ENCODE results near the gene LAPTM5. TPM values are rescaled to one million over a fixed set of nuclear protein-coding genes. Genes with fewer than 3 reads are reported as not detected.

Gene LAPTM5
- total RNA-seq, 1 experiment from 2014 or later: not detected

GRCh38 chr1:30749691-30750583, 7.6 kb downstream of the LAPTM5 start:
- peaks cover 9% of the 10 kb centered on the region for H3K4me1 ChIP-seq (replicated peaks)
- no peak overlapping the region for H3K4me3 ChIP-seq
- H3K9me3 ChIP-seq (replicated peaks): no peaks in the 10 kb centered on the region
- no peak for DNase-seq (ENCODE audit: low read depth in 1 of 2, low spot score in 2 of 2)
- H3K27ac ChIP-seq: no peak overlapping the region
- H3K27me3 ChIP-seq (replicated peaks): no peaks in the 10 kb centered on the region
- H3K36me3 ChIP-seq: no peaks in the 10 kb centered on the region

- no peak overlapping the region for H3K4me3 ChIP-seq
- H3K27me3 ChIP-seq (replicated peaks): no peaks in the 10 kb centered on the region
Observed at GRCh38 chr1:30748699-30749401, 8.7 kb downstream of the LAPTM5 start.

GRCh38 chr1:30748098-30748698, 9.4 kb downstream of the LAPTM5 start:
- H3K27me3 ChIP-seq (replicated peaks): no peaks in the 10 kb centered on the region
- H3K27ac ChIP-seq: no peak overlapping the region
- H3K36me3 ChIP-seq: no peaks in the 10 kb centered on the region
- no peak overlapping the region for H3K4me3 ChIP-seq
- peaks cover 9% of the 10 kb centered on the region for H3K4me1 ChIP-seq (replicated peaks)
- DNase-seq (ENCODE audit: low read depth in 1 of 2, low spot score in 2 of 2): no peak
- H3K9me3 ChIP-seq (replicated peaks): no peaks in the 10 kb centered on the region

More at GRCh38 chr1:30748699-30749401, 8.7 kb downstream of the LAPTM5 start:
- Histone ChIP-seq H3K4me1 (replicated peaks) (peaks cover 9% of the 10 kb centered on the region), H3K36me3 (no peaks in the 10 kb centered on the region), H3K27ac (no peak overlapping the region), H3K9me3 (replicated peaks) (no peaks in the 10 kb centered on the region)
- DNase-seq (ENCODE audit: low read depth in 1 of 2, low spot score in 2 of 2): no peak

GRCh38 chr1:30747033-30748008, 10.3 kb downstream of the LAPTM5 start:
- no peak overlapping the region for H3K4me3 ChIP-seq
- H3K36me3 ChIP-seq: no peaks in the 10 kb centered on the region
- H3K4me1 ChIP-seq (replicated peaks): peaks cover 9% of the 10 kb centered on the region
- no peak overlapping the region for H3K27ac ChIP-seq
- no peaks in the 10 kb centered on the region for H3K9me3 ChIP-seq (replicated peaks)
- no peaks in the 10 kb centered on the region for H3K27me3 ChIP-seq (replicated peaks)
- DNase-seq (ENCODE audit: low read depth in 1 of 2, low spot score in 2 of 2): no peak

GRCh38 chr1:30746212-30747032, 11.2 kb downstream of the LAPTM5 start:
- DNase-seq (ENCODE audit: low read depth in 1 of 2, low spot score in 2 of 2): no peak

GRCh38 chr1:30745834-30746208, 11.8 kb downstream of the LAPTM5 start:
- Histone ChIP-seq H3K9me3 (replicated peaks) (no peaks in the 10 kb centered on the region), H3K4me3 (no peak overlapping the region), H3K27me3 (replicated peaks) (no peaks in the 10 kb centered on the region), H3K36me3 (no peaks in the 10 kb centered on the region), H3K27ac (no peak overlapping the region), H3K4me1 (replicated peaks) (peaks cover 9% of the 10 kb centered on the region)
- DNase-seq (ENCODE audit: low read depth in 1 of 2, low spot score in 2 of 2): no peak

More at GRCh38 chr1:30746212-30747032, 11.2 kb downstream of the LAPTM5 start:
- Histone ChIP-seq H3K4me1 (replicated peaks) (peaks cover 9% of the 10 kb centered on the region), H3K27me3 (replicated peaks) (no peaks in the 10 kb centered on the region), H3K27ac (no peak overlapping the region), H3K36me3 (no peaks in the 10 kb centered on the region), H3K9me3 (replicated peaks) (no peaks in the 10 kb centered on the region), H3K4me3 (no peak overlapping the region)

GRCh38 chr1:30745156-30745833, 12.3 kb downstream of the LAPTM5 start:
- Histone ChIP-seq H3K4me3 (no peak overlapping the region), H3K36me3 (no peaks in the 10 kb centered on the region), H3K27me3 (replicated peaks) (no peaks in the 10 kb centered on the region), H3K9me3 (replicated peaks) (no peaks in the 10 kb centered on the region), H3K27ac (no peak overlapping the region), H3K4me1 (replicated peaks) (peaks cover 9% of the 10 kb centered on the region)
- no peak for DNase-seq (ENCODE audit: low read depth in 1 of 2, low spot score in 2 of 2)

- no peak for DNase-seq (ENCODE audit: low read depth in 1 of 2, low spot score in 2 of 2)
- Histone ChIP-seq H3K4me3 (no peak overlapping the region), H3K9me3 (replicated peaks) (no peaks in the 10 kb centered on the region), H3K36me3 (no peaks in the 10 kb centered on the region), H3K27ac (no peak overlapping the region), H3K27me3 (replicated peaks) (no peaks in the 10 kb centered on the region), H3K4me1 (replicated peaks) (peaks cover 9% of the 10 kb centered on the region)
Observed at GRCh38 chr1:30744060-30744756, 13.4 kb downstream of the LAPTM5 start.

GRCh38 chr1:30743584-30744059, 14.0 kb downstream of the LAPTM5 start:
- DNase-seq (ENCODE audit: low read depth in 1 of 2, low spot score in 2 of 2): no peak
- Histone ChIP-seq H3K27ac (no peak overlapping the region), H3K36me3 (no peaks in the 10 kb centered on the region), H3K4me1 (replicated peaks) (peaks cover 7% of the 10 kb centered on the region), H3K4me3 (no peak overlapping the region), H3K9me3 (replicated peaks) (no peaks in the 10 kb centered on the region), H3K27me3 (replicated peaks) (no peaks in the 10 kb centered on the region)

- H3K9me3 ChIP-seq (replicated peaks): no peaks in the 10 kb centered on the region
- H3K27me3 ChIP-seq (replicated peaks): no peaks in the 10 kb centered on the region
- peaks cover 2% of the 10 kb centered on the region; the same call in 1 of the 2 replicates for H3K4me1 ChIP-seq (replicated peaks)
- no peak overlapping the region for H3K27ac ChIP-seq
- no peak for DNase-seq (ENCODE audit: low read depth in 1 of 2, low spot score in 2 of 2)
- H3K36me3 ChIP-seq: no peaks in the 10 kb centered on the region
- H3K4me3 ChIP-seq: no peak overlapping the region
Observed at GRCh38 chr1:30742963-30743559, 14.5 kb downstream of the LAPTM5 start.

- Histone ChIP-seq H3K4me1 (replicated peaks) (no peaks in the 10 kb centered on the region), H3K9me3 (replicated peaks) (no peaks in the 10 kb centered on the region), H3K36me3 (no peaks in the 10 kb centered on the region), H3K4me3 (no peak overlapping the region), H3K27me3 (replicated peaks) (no peaks in the 10 kb centered on the region), H3K27ac (no peak overlapping the region)
- DNase-seq (ENCODE audit: low read depth in 1 of 2, low spot score in 2 of 2): no peak
Observed at GRCh38 chr1:30742300-30742962, 15.1 kb downstream of the LAPTM5 start.

Measured in SJSA1 (cell line).